ENCODE results near the gene RNU5B-1. TPM values are rescaled to one million over a fixed set of nuclear protein-coding genes. Genes with fewer than 3 reads are reported as not detected.
A peak's percentile ranks its signal among the peaks of the same experiment; 100 is the strongest.

RNU5B-1 gene
- total RNA-seq, 1 donor from 2014 or later = not detected

DNA sequence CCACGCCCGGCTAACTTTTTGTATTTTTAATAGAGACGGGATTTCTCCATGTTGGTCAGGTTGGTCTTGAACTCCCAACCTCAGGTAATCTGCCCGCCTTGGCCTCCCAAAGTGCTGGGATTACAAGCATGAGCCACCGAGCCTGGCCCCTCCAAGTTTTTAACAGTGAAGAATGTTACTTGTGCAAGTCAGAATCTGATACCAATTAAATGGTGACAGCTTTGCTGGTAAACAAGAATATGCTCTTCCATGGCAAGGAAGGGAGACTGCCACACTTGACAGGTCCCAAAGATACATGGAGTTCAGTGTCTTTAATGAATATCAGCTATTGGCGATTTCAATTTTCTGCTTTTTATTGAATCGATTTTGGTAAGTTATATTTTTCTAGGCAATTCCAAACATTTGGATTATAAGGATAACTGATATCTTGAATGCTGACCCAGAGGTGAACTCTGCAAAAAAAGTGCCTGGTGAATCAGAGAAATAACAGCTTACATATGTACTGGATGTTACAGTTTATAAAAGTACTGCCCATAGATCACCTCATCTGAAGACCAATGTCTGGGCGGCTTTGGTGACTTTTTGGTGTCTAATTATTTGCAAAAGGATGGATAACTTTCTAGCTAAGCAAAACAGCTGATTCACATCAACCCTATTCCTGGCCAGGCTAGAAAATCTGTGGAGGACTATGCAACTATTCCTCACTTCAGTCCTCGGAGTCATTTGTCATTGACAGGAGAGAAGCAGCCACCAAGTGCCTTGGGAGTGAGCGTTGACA lies 19.0 kb upstream of the RNU5B-1 start:
- H3K27me3 Mint-ChIP-seq (ENCODE audit: insufficient read depth, low read depth) = peaks cover 9% of the 10 kb centered on the region
- H3K4me3 Mint-ChIP-seq = peak overlapping the region; percentile 87
- Histone ChIP-seq H3K4me2 (peak overlapping the region; percentile 77), H3K9me3 (ENCODE audit: low read depth) (no peaks in the 10 kb centered on the region), H3K4me1 (peaks cover 6% of the 10 kb centered on the region), H2AFZ (replicated peaks) (peak overlapping the region; percentile 52), H3K27ac (no peak overlapping the region), H3K79me2 (ENCODE audit: low read depth) (no peaks in the 10 kb centered on the region), H3K36me3 (no peaks in the 10 kb centered on the region), H3K4me3 (peak overlapping the region; percentile 58), H3F3A (ENCODE audit: low read depth) (peaks cover 20% of the 10 kb centered on the region), H3K9ac (no peak overlapping the region), H3K27me3 (peaks cover 11% of the 10 kb centered on the region), H4K20me1 (ENCODE audit: low read depth) (no peaks in the 10 kb centered on the region)
- peaks cover 19% of the 10 kb centered on the region for H3K4me1 Mint-ChIP-seq
- TF ChIP-seq, protein P1, sequence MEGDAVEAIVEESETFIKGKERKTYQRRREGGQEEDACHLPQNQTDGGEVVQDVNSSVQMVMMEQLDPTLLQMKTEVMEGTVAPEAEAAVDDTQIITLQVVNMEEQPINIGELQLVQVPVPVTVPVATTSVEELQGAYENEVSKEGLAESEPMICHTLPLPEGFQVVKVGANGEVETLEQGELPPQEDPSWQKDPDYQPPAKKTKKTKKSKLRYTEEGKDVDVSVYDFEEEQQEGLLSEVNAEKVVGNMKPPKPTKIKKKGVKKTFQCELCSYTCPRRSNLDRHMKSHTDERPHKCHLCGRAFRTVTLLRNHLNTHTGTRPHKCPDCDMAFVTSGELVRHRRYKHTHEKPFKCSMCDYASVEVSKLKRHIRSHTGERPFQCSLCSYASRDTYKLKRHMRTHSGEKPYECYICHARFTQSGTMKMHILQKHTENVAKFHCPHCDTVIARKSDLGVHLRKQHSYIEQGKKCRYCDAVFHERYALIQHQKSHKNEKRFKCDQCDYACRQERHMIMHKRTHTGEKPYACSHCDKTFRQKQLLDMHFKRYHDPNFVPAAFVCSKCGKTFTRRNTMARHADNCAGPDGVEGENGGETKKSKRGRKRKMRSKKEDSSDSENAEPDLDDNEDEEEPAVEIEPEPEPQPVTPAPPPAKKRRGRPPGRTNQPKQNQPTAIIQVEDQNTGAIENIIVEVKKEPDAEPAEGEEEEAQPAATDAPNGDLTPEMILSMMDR (IDR thresholded peaks at IDR 0.05) = no peak
- TF ChIP-seq EZH2phosphoT487 (IDR thresholded peaks at IDR 0.05) = no peak
- TF ChIP-seq EZH2 (IDR thresholded peaks at IDR 0.05) = no peak
- H3K9me3 Mint-ChIP-seq = no peaks in the 10 kb centered on the region
- peak overlapping the region; percentile 35 for H3K27ac Mint-ChIP-seq
- H3K36me3 Mint-ChIP-seq = peaks cover 15% of the 10 kb centered on the region
- no peak for DNase-seq (ENCODE audit: low spot score)

DNA sequence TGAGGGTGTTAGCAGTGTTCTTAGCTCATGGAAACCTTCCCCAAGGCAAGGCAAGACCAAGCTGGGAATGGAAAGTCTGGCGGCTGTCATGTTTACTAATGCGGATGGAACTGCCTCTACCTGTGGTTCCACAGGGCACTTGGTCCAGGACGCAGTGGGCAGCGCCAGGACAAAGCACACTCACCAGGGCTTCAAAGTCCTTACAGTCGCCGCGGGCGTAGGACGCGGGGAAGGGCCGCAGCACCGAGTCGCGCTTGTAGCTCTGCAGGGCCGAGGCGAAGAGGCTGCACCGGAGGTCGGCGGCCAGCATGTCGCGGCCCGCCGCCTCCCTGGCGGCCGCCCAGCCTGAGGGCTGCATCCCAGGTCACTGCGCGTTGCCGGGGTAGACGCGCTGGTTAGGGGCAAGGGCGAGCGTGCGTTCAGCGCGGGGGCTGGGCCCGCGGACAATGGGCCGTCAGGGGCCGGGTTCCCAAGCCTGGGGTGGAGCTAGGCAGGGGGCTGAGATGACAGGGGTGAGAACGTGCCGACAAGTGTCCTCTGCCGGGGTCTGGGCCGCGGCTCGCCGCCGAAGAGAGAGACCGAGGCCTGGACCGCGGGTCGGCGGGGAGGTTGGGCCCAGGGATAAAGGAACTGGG lies 18.3 kb upstream of the RNU5B-1 start:
- H3K4me1 ChIP-seq = peaks cover 6% of the 10 kb centered on the region
- H3K27me3 Mint-ChIP-seq (ENCODE audit: insufficient read depth, low read depth) = peaks cover 6% of the 10 kb centered on the region
- DNase-seq (ENCODE audit: low spot score) = peak; percentile 87
- no peaks in the 10 kb centered on the region for H3K9me3 Mint-ChIP-seq
- peaks cover 15% of the 10 kb centered on the region for H3K36me3 Mint-ChIP-seq
- H3K4me3 Mint-ChIP-seq = peak overlapping the region; percentile 87
- peak overlapping the region; percentile 43 for H3K27ac ChIP-seq
- no peaks in the 10 kb centered on the region for H3K79me2 ChIP-seq (ENCODE audit: low read depth)
- peak overlapping the region; percentile 47 for H3K27ac Mint-ChIP-seq
- no peak overlapping the region for H3K9ac ChIP-seq
- H3K4me1 Mint-ChIP-seq = peaks cover 19% of the 10 kb centered on the region
- peak overlapping the region; percentile 58 for H3K4me3 ChIP-seq
- H2AFZ ChIP-seq (replicated peaks) = peak overlapping the region; percentile 52
- no peaks in the 10 kb centered on the region for H3K36me3 ChIP-seq
- no peaks in the 10 kb centered on the region for H4K20me1 ChIP-seq (ENCODE audit: low read depth)
- H3K27me3 ChIP-seq = peaks cover 11% of the 10 kb centered on the region
- no peak for TF ChIP-seq EZH2 (IDR thresholded peaks at IDR 0.05)
- TF ChIP-seq, protein P1 (IDR thresholded peaks at IDR 0.05) = no peak
- no peak for TF ChIP-seq EZH2phosphoT487 (IDR thresholded peaks at IDR 0.05)
- no peaks in the 10 kb centered on the region for H3K9me3 ChIP-seq (ENCODE audit: low read depth)
- H3F3A ChIP-seq (ENCODE audit: low read depth) = peaks cover 20% of the 10 kb centered on the region
- H3K4me2 ChIP-seq = peak overlapping the region; percentile 77

DNA sequence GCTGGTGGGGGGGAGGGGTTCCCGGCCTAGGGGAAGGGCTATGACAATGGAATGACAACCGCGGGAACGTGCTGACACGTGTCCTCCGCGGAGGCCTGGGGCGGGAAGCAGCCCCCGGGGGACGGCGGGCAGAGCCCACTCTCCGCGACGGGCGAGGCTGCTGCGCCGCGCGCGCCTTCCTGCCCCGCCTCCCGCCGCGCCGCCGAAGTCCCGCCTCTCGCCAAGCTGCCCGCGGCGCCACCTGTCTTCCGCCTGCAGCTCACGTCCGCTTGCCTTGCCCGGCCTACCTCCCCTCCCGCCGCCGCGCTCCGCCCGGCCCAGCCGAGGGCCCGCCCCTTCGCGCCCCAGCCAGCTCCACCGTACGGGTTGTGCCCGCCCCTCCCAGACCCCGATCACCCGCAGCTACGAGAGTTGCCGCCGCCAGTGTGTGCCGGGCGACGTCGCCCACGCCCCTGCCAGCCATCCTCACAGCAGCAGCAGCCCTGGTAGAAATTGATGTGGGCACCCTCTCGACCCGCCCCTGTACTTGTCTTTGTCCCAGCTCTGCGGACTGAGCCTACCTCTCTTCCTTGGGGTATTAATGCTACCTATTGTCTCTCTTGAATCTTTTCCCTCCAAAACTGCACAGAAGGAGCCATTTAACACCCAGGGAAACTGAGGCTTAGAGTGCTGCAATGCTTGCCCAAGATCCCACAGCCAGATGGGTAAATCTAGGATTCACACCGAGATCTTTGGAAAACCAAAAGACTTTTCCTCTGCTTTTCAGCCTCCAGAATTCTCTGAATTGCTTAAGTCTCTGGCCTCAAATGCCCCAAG lies 17.6 kb upstream of the RNU5B-1 start, which contains the start of gene PARP16:
Gene PARP16, minus strand, starts transcription at position 180 of the 816 bp plus-strand sequence. CDS start 457 bp downstream, outside the sequence.
- Histone ChIP-seq H3K79me2 (ENCODE audit: low read depth) (no peaks in the 10 kb centered on the region), H3K27me3 (peaks cover 11% of the 10 kb centered on the region), H3F3A (ENCODE audit: low read depth) (peaks cover 20% of the 10 kb centered on the region), H3K4me1 (peaks cover 6% of the 10 kb centered on the region), H3K9ac (no peak within 1 kb of the TSS), H3K27ac (peak within 1 kb of the TSS; percentile 43), H4K20me1 (ENCODE audit: low read depth) (no peaks in the 10 kb centered on the region), H3K4me2 (peak within 1 kb of the TSS; percentile 77), H3K9me3 (ENCODE audit: low read depth) (no peaks in the 10 kb centered on the region), H3K36me3 (no peaks in the 10 kb centered on the region), H2AFZ (replicated peaks) (peak within 1 kb of the TSS; percentile 62), H3K4me3 (peak within 1 kb of the TSS; percentile 58)
- peak within 1 kb of the TSS; percentile 87 for H3K4me3 Mint-ChIP-seq
- peak; percentile 96 for DNase-seq (ENCODE audit: low spot score)
- no peaks in the 10 kb centered on the region for H3K9me3 Mint-ChIP-seq
- TF ChIP-seq EZH2phosphoT487 (IDR thresholded peaks at IDR 0.05) (no peak), EZH2 (IDR thresholded peaks at IDR 0.05) (no peak)
- TF ChIP-seq, protein P1 (IDR thresholded peaks at IDR 0.05) = peak; percentile 43
- peaks cover 19% of the 10 kb centered on the region for H3K4me1 Mint-ChIP-seq
- H3K27ac Mint-ChIP-seq = peak within 1 kb of the TSS; percentile 47
- peaks cover 6% of the 10 kb centered on the region for H3K27me3 Mint-ChIP-seq (ENCODE audit: insufficient read depth, low read depth)
- peaks cover 15% of the 10 kb centered on the region for H3K36me3 Mint-ChIP-seq

Measured in neural progenitor cell (in vitro differentiated cells).